22Rv1 (cell line): ENCODE results near the gene TMEM129.

ENCODE experiments used
- ZFX ChIP-seq: fragments of 450-650 bp; IDR thresholded peaks from 2 replicates; pipeline ENCODE4 v1.6.1; 2017; ENCODE audit warnings: antibody characterized with exemption, borderline replicate concordance
- TF ChIP-seq, protein P1 (sequence below): fragments of 450-650 bp; IDR thresholded peaks from 2 replicates; pipeline ENCODE4 v1.5.1; 2017; ENCODE audit warnings: mild to moderate bottlenecking

DNA sequence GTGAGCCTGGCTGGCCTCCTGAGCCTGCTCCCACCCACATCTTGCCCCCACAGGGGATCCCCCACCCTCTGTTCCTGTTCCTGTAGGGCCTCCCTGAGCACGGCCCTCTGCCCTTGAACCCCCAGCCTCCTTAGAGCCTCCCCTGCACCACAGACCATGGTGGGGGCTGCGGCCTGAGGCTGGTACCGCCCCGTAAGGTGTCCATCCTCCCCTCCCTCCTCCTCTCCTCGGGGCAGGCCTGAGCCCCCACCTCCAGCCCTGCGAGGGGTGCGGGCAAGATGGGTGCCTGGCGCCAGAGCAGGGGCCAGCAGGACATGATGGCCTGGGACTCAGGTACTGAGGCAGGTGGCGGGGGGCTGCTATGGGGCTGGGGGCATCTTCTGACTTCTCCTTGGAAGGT, 43.5 kb upstream of the TMEM129 start:
- TF ChIP-seq, protein P1, sequence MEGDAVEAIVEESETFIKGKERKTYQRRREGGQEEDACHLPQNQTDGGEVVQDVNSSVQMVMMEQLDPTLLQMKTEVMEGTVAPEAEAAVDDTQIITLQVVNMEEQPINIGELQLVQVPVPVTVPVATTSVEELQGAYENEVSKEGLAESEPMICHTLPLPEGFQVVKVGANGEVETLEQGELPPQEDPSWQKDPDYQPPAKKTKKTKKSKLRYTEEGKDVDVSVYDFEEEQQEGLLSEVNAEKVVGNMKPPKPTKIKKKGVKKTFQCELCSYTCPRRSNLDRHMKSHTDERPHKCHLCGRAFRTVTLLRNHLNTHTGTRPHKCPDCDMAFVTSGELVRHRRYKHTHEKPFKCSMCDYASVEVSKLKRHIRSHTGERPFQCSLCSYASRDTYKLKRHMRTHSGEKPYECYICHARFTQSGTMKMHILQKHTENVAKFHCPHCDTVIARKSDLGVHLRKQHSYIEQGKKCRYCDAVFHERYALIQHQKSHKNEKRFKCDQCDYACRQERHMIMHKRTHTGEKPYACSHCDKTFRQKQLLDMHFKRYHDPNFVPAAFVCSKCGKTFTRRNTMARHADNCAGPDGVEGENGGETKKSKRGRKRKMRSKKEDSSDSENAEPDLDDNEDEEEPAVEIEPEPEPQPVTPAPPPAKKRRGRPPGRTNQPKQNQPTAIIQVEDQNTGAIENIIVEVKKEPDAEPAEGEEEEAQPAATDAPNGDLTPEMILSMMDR, result no peak
- TF ChIP-seq ZFX, result no peak
